PC-3 (cell line): ENCODE results near the gene DHX34. TPM values are rescaled to one million over a fixed set of nuclear protein-coding genes. Genes with fewer than 3 reads are reported as not detected.
"Not testable (repeated sequence)": the region's sequence is repeated elsewhere in the genome, so short reads cannot be mapped to it uniquely, and the experiment has no call there.

Source experiments
- ATAC-seq: fragments of 200-7000 bp; cut with Tn5 transposase; 2 replicates; pipeline ENCODE4 v1.9.1; 2020; ENCODE audit warnings: mild to moderate bottlenecking, moderate library complexity
- BruUV-seq: library from RNA; stranded (reverse); fragments of 400-500 nt; replicated peaks from 2 replicates; lab custom pipeline; 2021; lab: Mats Ljungman, UMichigan
- CTCF ChIA-PET: fragments of 300-600 bp; sonication (Branson Sonifier 250); formaldehyde crosslinking; loops from one replicate; lab custom pipeline; 2022; ENCODE audit warnings: antibody characterized with exemption; lab: Charles Lee
- POLR2A ChIA-PET: fragments of 300-600 bp; sonication (Branson Sonifier 250); formaldehyde crosslinking; loops from one replicate; lab custom pipeline; 2022; ENCODE audit warnings: antibody characterized with exemption; ENCODE audit not compliant: unreplicated experiment; lab: Charles Lee
- DNase-seq: peaks from one replicate; pipeline ENCODE4 v3.0.0-alpha.2; 2015
- H2AFZ ChIP-seq: fragments of 300-600 bp; sonication (generic); 2 replicates; pipeline ENCODE4 v1.6.0; 2016; ENCODE audit warnings: antibody characterized with exemption, low read length
- H3F3A ChIP-seq: fragments of 300-600 bp; sonication (generic); one replicate; pipeline ENCODE4 v1.6.0; 2017; ENCODE audit warnings: antibody characterized with exemption, low read length, control low read depth, mild to moderate bottlenecking; ENCODE audit not compliant: unreplicated experiment
- H3K27ac ChIP-seq: fragments of 300-600 bp; sonication (generic); 2 replicates; pipeline ENCODE4 v1.5.1; 2016; ENCODE audit warnings: mild to moderate bottlenecking, low read length
- H3K27me3 ChIP-seq: fragments of 300-600 bp; sonication (generic); 2 replicates; pipeline ENCODE4 v1.6.1; 2016; ENCODE audit warnings: low read length, mixed read lengths
- H3K36me3 ChIP-seq: fragments of 300-600 bp; sonication (generic); 2 replicates; pipeline ENCODE4 v1.6.1; 2016; ENCODE audit warnings: low read depth, mixed run types, low read length, mixed read lengths
- H3K4me1 ChIP-seq: fragments of 300-600 bp; sonication (generic); 2 replicates; pipeline ENCODE4 v1.5.1; 2016; ENCODE audit warnings: low read length; ENCODE audit not compliant: insufficient read depth
- H3K4me2 ChIP-seq: fragments of 300-600 bp; sonication (generic); 2 replicates; pipeline ENCODE4 v1.6.0; 2016; ENCODE audit warnings: low read length
- H3K4me3 ChIP-seq: fragments of 300-600 bp; sonication (generic); 2 replicates; pipeline ENCODE4 v1.5.1; 2016; ENCODE audit warnings: mild to moderate bottlenecking, low read length, mixed read lengths
- H3K79me2 ChIP-seq: fragments of 300-600 bp; sonication (generic); 2 replicates; pipeline ENCODE4 v1.6.1; 2017; ENCODE audit warnings: low read length, mixed read lengths
- H3K9ac ChIP-seq: fragments of 300-600 bp; sonication (generic); 2 replicates; pipeline ENCODE4 v1.6.0; 2016; ENCODE audit warnings: mild to moderate bottlenecking, low read length
- H3K9me2 ChIP-seq: fragments of 300-600 bp; sonication (generic); replicated peaks from 2 replicates; pipeline ENCODE4 v1.6.1; 2016; ENCODE audit warnings: mixed run types, low read length, mixed read lengths
- H3K9me3 ChIP-seq: fragments of 300-600 bp; sonication (generic); 2 replicates; pipeline ENCODE4 v1.6.1; 2016; ENCODE audit warnings: low read length, mixed read lengths
- H4K20me1 ChIP-seq: fragments of 300-600 bp; sonication (generic); 2 replicates; pipeline ENCODE4 v1.6.1; 2016; ENCODE audit warnings: low read length, mixed read lengths
- CTCF ChIP-seq: fragments of 300-600 bp; sonication (generic); conservative IDR thresholded peaks from 2 replicates; pipeline ENCODE4 v1.5.1; 2017; ENCODE audit warnings: antibody characterized with exemption, low read depth, mild to moderate bottlenecking, low read length
- EZH2 ChIP-seq: fragments of 300-600 bp; sonication (generic); IDR thresholded peaks from one replicate; pipeline ENCODE4 v1.6.1; 2017; ENCODE audit warnings: antibody characterized with exemption, mild to moderate bottlenecking, low read length; ENCODE audit not compliant: unreplicated experiment
- EZH2phosphoT487 ChIP-seq: fragments of 300-600 bp; sonication (generic); IDR thresholded peaks from 2 replicates; pipeline ENCODE4 v1.6.1; 2018; ENCODE audit warnings: mild to moderate bottlenecking, antibody characterized with exemption, low read length, borderline replicate concordance
- intact Hi-C: fragments of 100-400 bp; cut with micrococcal nuclease; formaldehyde crosslinking; loops from 2 replicates; pipeline ENCODE4 v1.9.0; 2023
- total RNA-seq: library from RNA; depleted of rRNA; stranded (reverse); fragments of >200 nt; gene quantifications from 2 replicates; pipeline ENCODE4 v1.2.3, GENCODE V29; 2014

Gene DHX34
- total RNA-seq, 1 experiment from 2014 or later, result 28.3 TPM

GRCh38 chr19:47358936-47359335 lies 9.8 kb downstream of the DHX34 start:
- Histone ChIP-seq H3K79me2 (no peaks in the 10 kb centered on the region), H3K27ac (no peak overlapping the region), H3K4me1 (no peaks in the 10 kb centered on the region), H3K27me3 (no peaks in the 10 kb centered on the region), H3K9ac (no peak overlapping the region), H3K4me3 (no peak overlapping the region), H3K4me2 (no peak overlapping the region), H3K9me3 (no peaks in the 10 kb centered on the region), H3K9me2 (no peaks in the 10 kb centered on the region), H3F3A (no peaks in the 10 kb centered on the region), H4K20me1 (no peaks in the 10 kb centered on the region), H3K36me3 (peaks cover 15% of the 10 kb centered on the region), H2AFZ (no peak overlapping the region)
- ATAC-seq, result no peak
- BruUV-seq, result no TSS peak
- DNase-seq, result no peak
- TF ChIP-seq EZH2 (no peak), EZH2phosphoT487 (no peak), CTCF (no peak)
- ChIA-PET CTCF (no interaction called here), POLR2A (no interaction called here)
- intact Hi-C loops, result no loop called here

- Histone ChIP-seq H3K9ac (no peak overlapping the region), H3F3A (no peaks in the 10 kb centered on the region), H3K27me3 (no peaks in the 10 kb centered on the region), H3K36me3 (peaks cover 5% of the 10 kb centered on the region), H3K9me2 (no peaks in the 10 kb centered on the region), H3K79me2 (no peaks in the 10 kb centered on the region), H3K4me1 (no peaks in the 10 kb centered on the region), H3K4me2 (no peak overlapping the region), H3K9me3 (no peaks in the 10 kb centered on the region), H4K20me1 (no peaks in the 10 kb centered on the region), H2AFZ (no peak overlapping the region), H3K27ac (no peak overlapping the region), H3K4me3 (no peak overlapping the region)
- DNase-seq, result no peak
- ChIA-PET POLR2A (no interaction called here), CTCF (no interaction called here)
- no peak for TF ChIP-seq EZH2phosphoT487
- TF ChIP-seq CTCF, result no peak
- no peak for TF ChIP-seq EZH2
- no TSS peak for BruUV-seq
- no peak for ATAC-seq
- intact Hi-C loops, result no loop called here
These were observed 13.2 kb downstream of the DHX34 start for GRCh38 chr19:47362321-47362720.

- no peak for TF ChIP-seq EZH2
- TF ChIP-seq EZH2phosphoT487, result no peak
- no peak for TF ChIP-seq CTCF
- no peaks in the 10 kb centered on the region for H3F3A ChIP-seq
- no peaks in the 10 kb centered on the region; the same call in 1 of the 2 replicates for H3K36me3 ChIP-seq
- no peak for DNase-seq
- no peaks in the 10 kb centered on the region for H3K9me2 ChIP-seq
- no peaks in the 10 kb centered on the region for H4K20me1 ChIP-seq
- no peaks in the 10 kb centered on the region for H3K27me3 ChIP-seq
- no peaks in the 10 kb centered on the region for H3K79me2 ChIP-seq
- POLR2A ChIA-PET, result no interaction called here
- no peak overlapping the region for H2AFZ ChIP-seq
- H3K9ac ChIP-seq, result no peak overlapping the region
- H3K4me2 ChIP-seq, result no peak overlapping the region
- ATAC-seq, result no peak
- no peaks in the 10 kb centered on the region for H3K9me3 ChIP-seq
- no peak overlapping the region for H3K4me3 ChIP-seq
- H3K4me1 ChIP-seq, result no peaks in the 10 kb centered on the region
- CTCF ChIA-PET, result no interaction called here
- H3K27ac ChIP-seq, result no peak overlapping the region
- intact Hi-C loops, result no loop called here
- no TSS peak for BruUV-seq
These were observed 14.8 kb downstream of the DHX34 start for GRCh38 chr19:47363758-47364531.

GRCh38 chr19:47365455-47365854 lies 16.3 kb downstream of the DHX34 start:
- H3K9me2 ChIP-seq, H3K4me3 ChIP-seq, H3K27ac ChIP-seq, H3K9ac ChIP-seq, H3K4me1 ChIP-seq, H3K79me2 ChIP-seq, H2AFZ ChIP-seq, intact Hi-C loops, POLR2A ChIA-PET, H3F3A ChIP-seq, H3K9me3 ChIP-seq, H3K27me3 ChIP-seq, H4K20me1 ChIP-seq, H3K4me2 ChIP-seq, DNase-seq, ATAC-seq, H3K36me3 ChIP-seq, BruUV-seq, CTCF ChIA-PET: not testable (repeated sequence)
